Measurements from ENCODE around the gene COPG2.
"Not testable (repeated sequence)": the region's sequence is repeated elsewhere in the genome, so short reads cannot be mapped to it uniquely, and the experiment has no call there.

GRCh38 chr7:130542297-130542696, 126.3 kb downstream of the COPG2 start:
- not testable (repeated sequence) for TF ChIP-seq CTCF (IDR thresholded peaks at IDR 0.05; ENCODE audit: extremely low read depth in 1 of 2, insufficient read depth in 1 of 2, low read depth in 1 of 2, low read length in 2 of 2); POLR2A (IDR thresholded peaks at IDR 0.05; ENCODE audit: low read depth, low read length); EZH2 (IDR thresholded peaks at IDR 0.05; ENCODE audit: borderline replicate concordance, low read depth, low read length, severe bottlenecking)
